ENCODE data around the gene CLDND1.
A peak's percentile ranks its signal among the peaks of the same experiment; 100 is the strongest.

CLDND1 gene

GRCh38 chr3:98513736-98514135 is 9.0 kb downstream of the CLDND1 start:
- Histone ChIP-seq H3K9ac (ENCODE audit: low read length) (no peak overlapping the region), H3K14ac (ENCODE audit: low read length) (no peak overlapping the region), H2AFZ (ENCODE audit: insufficient read depth, low read length, poor library complexity) (no peak overlapping the region), H2BK12ac (ENCODE audit: low read length) (no peak overlapping the region), H4K8ac (ENCODE audit: low read depth, low read length) (no peak overlapping the region), H3K36me3 (ENCODE audit: control insufficient read depth in 1 of 2, insufficient read depth in 2 of 2, low read length in 2 of 2) (peaks cover 2 to 5% of the 10 kb centered on the region in 2 experiments), H3K4me1 (ENCODE audit: control insufficient read depth in 1 of 2, insufficient read depth in 2 of 2, low read length in 2 of 2) (no peaks in the 10 kb centered on the region), H2BK5ac (ENCODE audit: low read depth, low read length, poor library complexity) (no peak overlapping the region), H3K27ac (ENCODE audit: low read depth, low read length) (no peak overlapping the region), H2BK120ac (ENCODE audit: insufficient read depth, low read length, poor library complexity) (no peak overlapping the region), H3K79me2 (ENCODE audit: control insufficient read depth, insufficient read depth, low read length, poor library complexity) (no peaks in the 10 kb centered on the region), H4K12ac (ENCODE audit: low read depth, low read length) (no peak overlapping the region), H3K4me2 (ENCODE audit: low read length) (no peak overlapping the region), H3K79me1 (ENCODE audit: low read length) (no peaks in the 10 kb centered on the region), H3K23ac (ENCODE audit: low read length) (no peak overlapping the region), H2AK5ac (ENCODE audit: low read length) (no peak overlapping the region), H4K91ac (ENCODE audit: low read depth, low read length) (no peak overlapping the region), H3K9me3 (ENCODE audit: insufficient read depth, low read depth, low read length) (no peaks in the 10 kb centered on the region), H3K27me3 (ENCODE audit: insufficient read depth, low read length) (no peaks in the 10 kb centered on the region), H3K4me3 (ENCODE audit: low read depth, low read length) (no peak overlapping the region), H3K18ac (ENCODE audit: low read length) (no peak overlapping the region), H3K4ac (ENCODE audit: low read depth, low read length) (no peak overlapping the region)
- no CpG with 5 or more reads among the region's 3 CpGs for WGBS (ENCODE audit: extremely low coverage, insufficient coverage, insufficient read length)
- no peak for DNase-seq

- no CpG with 5 or more reads among the region's 4 CpGs for WGBS (ENCODE audit: extremely low coverage, insufficient coverage, insufficient read length)
- Histone ChIP-seq H2BK120ac (ENCODE audit: insufficient read depth, low read length, poor library complexity) (no peak overlapping the region), H4K12ac (ENCODE audit: low read depth, low read length) (no peak overlapping the region), H3K79me1 (ENCODE audit: low read length) (no peaks in the 10 kb centered on the region), H3K27me3 (ENCODE audit: insufficient read depth, low read length) (no peaks in the 10 kb centered on the region), H3K4me2 (ENCODE audit: low read length) (no peak overlapping the region), H3K27ac (ENCODE audit: low read depth, low read length) (no peak overlapping the region), H2AFZ (ENCODE audit: insufficient read depth, low read length, poor library complexity) (no peak overlapping the region), H2BK5ac (ENCODE audit: low read depth, low read length, poor library complexity) (no peak overlapping the region), H3K4me1 (ENCODE audit: control insufficient read depth in 1 of 2, insufficient read depth in 2 of 2, low read length in 2 of 2) (no peaks in the 10 kb centered on the region), H3K14ac (ENCODE audit: low read length) (no peak overlapping the region), H4K91ac (ENCODE audit: low read depth, low read length) (no peak overlapping the region), H3K23ac (ENCODE audit: low read length) (no peak overlapping the region), H3K4me3 (ENCODE audit: low read depth, low read length) (no peak overlapping the region), H3K18ac (ENCODE audit: low read length) (no peak overlapping the region), H3K36me3 (ENCODE audit: control insufficient read depth in 1 of 2, insufficient read depth in 2 of 2, low read length in 2 of 2) (peaks cover 2 to 5% of the 10 kb centered on the region in 2 experiments), H4K8ac (ENCODE audit: low read depth, low read length) (no peak overlapping the region), H3K4ac (ENCODE audit: low read depth, low read length) (no peak overlapping the region), H3K79me2 (ENCODE audit: control insufficient read depth, insufficient read depth, low read length, poor library complexity) (no peaks in the 10 kb centered on the region), H2BK12ac (ENCODE audit: low read length) (no peak overlapping the region), H3K9me3 (ENCODE audit: insufficient read depth, low read depth, low read length) (no peaks in the 10 kb centered on the region), H2AK5ac (ENCODE audit: low read length) (no peak overlapping the region), H3K9ac (ENCODE audit: low read length) (no peak overlapping the region)
- DNase-seq = peak; percentile 92 to 93
Observed at GRCh38 chr3:98513091-98513511, 9.6 kb downstream of the CLDND1 start.

GRCh38 chr3:98512576-98512975 is 10.1 kb downstream of the CLDND1 start:
- H2AK5ac ChIP-seq (ENCODE audit: low read length) = no peak overlapping the region
- H3K36me3 ChIP-seq (ENCODE audit: control insufficient read depth in 1 of 2, insufficient read depth in 2 of 2, low read length in 2 of 2) = peaks cover 2 to 5% of the 10 kb centered on the region in 2 experiments
- H2BK120ac ChIP-seq (ENCODE audit: insufficient read depth, low read length, poor library complexity) = no peak overlapping the region
- no peaks in the 10 kb centered on the region for H3K9me3 ChIP-seq (ENCODE audit: insufficient read depth, low read depth, low read length)
- no peak overlapping the region for H3K4ac ChIP-seq (ENCODE audit: low read depth, low read length)
- no peak overlapping the region for H4K12ac ChIP-seq (ENCODE audit: low read depth, low read length)
- no peak overlapping the region for H3K14ac ChIP-seq (ENCODE audit: low read length)
- no peak overlapping the region for H2BK5ac ChIP-seq (ENCODE audit: low read depth, low read length, poor library complexity)
- H3K9ac ChIP-seq (ENCODE audit: low read length) = no peak overlapping the region
- H3K4me3 ChIP-seq (ENCODE audit: low read depth, low read length) = no peak overlapping the region
- H2BK12ac ChIP-seq (ENCODE audit: low read length) = no peak overlapping the region
- DNase-seq = peak; percentile 44 to 65
- no peaks in the 10 kb centered on the region for H3K4me1 ChIP-seq (ENCODE audit: control insufficient read depth in 1 of 2, insufficient read depth in 2 of 2, low read length in 2 of 2)
- H2AFZ ChIP-seq (ENCODE audit: insufficient read depth, low read length, poor library complexity) = no peak overlapping the region
- no peak overlapping the region for H3K23ac ChIP-seq (ENCODE audit: low read length)
- no peaks in the 10 kb centered on the region for H3K79me1 ChIP-seq (ENCODE audit: low read length)
- H3K79me2 ChIP-seq (ENCODE audit: control insufficient read depth, insufficient read depth, low read length, poor library complexity) = no peaks in the 10 kb centered on the region
- H3K27me3 ChIP-seq (ENCODE audit: insufficient read depth, low read length) = no peaks in the 10 kb centered on the region
- H4K91ac ChIP-seq (ENCODE audit: low read depth, low read length) = no peak overlapping the region
- H3K27ac ChIP-seq (ENCODE audit: low read depth, low read length) = no peak overlapping the region
- WGBS (ENCODE audit: extremely low coverage, insufficient coverage, insufficient read length) = no CpG with 5 or more reads among the region's 4 CpGs
- H3K18ac ChIP-seq (ENCODE audit: low read length) = no peak overlapping the region
- no peak overlapping the region for H4K8ac ChIP-seq (ENCODE audit: low read depth, low read length)
- no peak overlapping the region for H3K4me2 ChIP-seq (ENCODE audit: low read length)

- Histone ChIP-seq H2BK120ac (ENCODE audit: insufficient read depth, low read length, poor library complexity) (no peak overlapping the region), H3K9ac (ENCODE audit: low read length) (no peak overlapping the region), H3K9me3 (ENCODE audit: insufficient read depth, low read depth, low read length) (no peaks in the 10 kb centered on the region), H4K12ac (ENCODE audit: low read depth, low read length) (no peak overlapping the region), H2BK5ac (ENCODE audit: low read depth, low read length, poor library complexity) (no peak overlapping the region), H3K4me2 (ENCODE audit: low read length) (no peak overlapping the region), H3K18ac (ENCODE audit: low read length) (no peak overlapping the region), H3K4me1 (ENCODE audit: control insufficient read depth in 1 of 2, insufficient read depth in 2 of 2, low read length in 2 of 2) (no peaks in the 10 kb centered on the region), H3K14ac (ENCODE audit: low read length) (no peak overlapping the region), H3K36me3 (ENCODE audit: control insufficient read depth in 1 of 2, insufficient read depth in 2 of 2, low read length in 2 of 2) (no peaks in the 10 kb centered on the region), H2BK12ac (ENCODE audit: low read length) (no peak overlapping the region), H3K27ac (ENCODE audit: low read depth, low read length) (no peak overlapping the region), H3K4me3 (ENCODE audit: low read depth, low read length) (no peak overlapping the region), H3K23ac (ENCODE audit: low read length) (no peak overlapping the region), H2AK5ac (ENCODE audit: low read length) (no peak overlapping the region), H2AFZ (ENCODE audit: insufficient read depth, low read length, poor library complexity) (no peak overlapping the region), H3K79me2 (ENCODE audit: control insufficient read depth, insufficient read depth, low read length, poor library complexity) (no peaks in the 10 kb centered on the region), H4K8ac (ENCODE audit: low read depth, low read length) (no peak overlapping the region), H3K27me3 (ENCODE audit: insufficient read depth, low read length) (no peaks in the 10 kb centered on the region), H4K91ac (ENCODE audit: low read depth, low read length) (no peak overlapping the region), H3K4ac (ENCODE audit: low read depth, low read length) (no peak overlapping the region), H3K79me1 (ENCODE audit: low read length) (no peaks in the 10 kb centered on the region)
- no peak for DNase-seq
- WGBS (ENCODE audit: extremely low coverage, insufficient coverage, insufficient read length) = 100% methylated on average over 1 of the region's 2 CpGs
Observed at GRCh38 chr3:98508582-98508981, 14.1 kb downstream of the CLDND1 start.

Measured in trophoblast cell (in vitro differentiated cells and primary cell).